ENCODE data around the gene RASGRF1. TPM values are rescaled to one million over a fixed set of nuclear protein-coding genes. Genes with fewer than 3 reads are reported as not detected.
A peak's percentile ranks its signal among the peaks of the same experiment; 100 is the strongest.

Gene RASGRF1
- polyA plus RNA-seq, 1 donor from 2014 or later = 11.0 TPM

- no peak overlapping the region for H2AFZ ChIP-seq (ENCODE audit: low read depth, low read length)
- no peaks in the 10 kb centered on the region for H3F3A ChIP-seq (ENCODE audit: insufficient read depth, low read length, poor library complexity, severe bottlenecking)
- H3K27ac ChIP-seq (ENCODE audit: low read length) = no peak overlapping the region
- peak overlapping the region; percentile 84 for H3K9ac ChIP-seq (ENCODE audit: low read length)
- peak overlapping the region; percentile 98 for H3K4me3 ChIP-seq (ENCODE audit: low read length)
- H3K36me3 ChIP-seq (ENCODE audit: insufficient read depth, low read length) = no peaks in the 10 kb centered on the region
- no peaks in the 10 kb centered on the region for H3K79me2 ChIP-seq (replicated peaks; ENCODE audit: insufficient read depth, low read length)
- peaks cover 53% of the 10 kb centered on the region for H3K27me3 ChIP-seq (ENCODE audit: insufficient read depth, low read depth, low read length)
- TF ChIP-seq MXI1 (conservative IDR thresholded peaks at IDR 0.05; ENCODE audit: poor library complexity, severe bottlenecking) = no peak
- TF ChIP-seq EP300 (conservative IDR thresholded peaks at IDR 0.05; ENCODE audit: poor library complexity, severe bottlenecking) = no peak
- no peak for TF ChIP-seq REST (IDR thresholded peaks at IDR 0.05; ENCODE audit: borderline replicate concordance)
- no peak for TF ChIP-seq CTCF (IDR thresholded peaks at IDR 0.05; ENCODE audit: poor library complexity, severe bottlenecking)
- TF ChIP-seq RAD21 (conservative IDR thresholded peaks at IDR 0.05) = no peak
- no peak for TF ChIP-seq EZH2 (IDR thresholded peaks at IDR 0.05; ENCODE audit: borderline replicate concordance, insufficient read depth, low read length, poor library complexity, severe bottlenecking)
- TF ChIP-seq TAF1 (IDR thresholded peaks at IDR 0.05; ENCODE audit: low read depth) = no peak
- TF ChIP-seq SMC3 (conservative IDR thresholded peaks at IDR 0.05; ENCODE audit: poor library complexity) = no peak
- TF ChIP-seq POLR2AphosphoS5 (IDR thresholded peaks at IDR 0.05) = no peak
- peaks cover 3% of the 10 kb centered on the region for H4K20me1 ChIP-seq (ENCODE audit: insufficient read depth)
- H3K4me2 ChIP-seq (ENCODE audit: low read length) = peak overlapping the region; percentile 80
- no peaks in the 10 kb centered on the region for H3K9me3 ChIP-seq (ENCODE audit: low read length)
- no peaks in the 10 kb centered on the region for H3K9me2 ChIP-seq (ENCODE audit: insufficient read depth, low read length)
These were observed 2.0 kb downstream of the RASGRF1 start for GRCh38 chr15:79088426-79089205.

GRCh38 chr15:79086814-79087213 is 3.8 kb downstream of the RASGRF1 start:
- Histone ChIP-seq H3F3A (ENCODE audit: insufficient read depth, low read length, poor library complexity, severe bottlenecking) (no peaks in the 10 kb centered on the region), H3K9ac (ENCODE audit: low read length) (no peak overlapping the region), H3K36me3 (ENCODE audit: insufficient read depth, low read length) (no peaks in the 10 kb centered on the region), H3K4me2 (ENCODE audit: low read length) (no peak overlapping the region), H3K4me3 (ENCODE audit: low read length) (no peak overlapping the region), H3K27me3 (ENCODE audit: insufficient read depth, low read depth, low read length) (peaks cover 36% of the 10 kb centered on the region), H3K27ac (ENCODE audit: low read length) (no peak overlapping the region), H4K20me1 (ENCODE audit: insufficient read depth) (peaks cover 3% of the 10 kb centered on the region), H3K79me2 (replicated peaks; ENCODE audit: insufficient read depth, low read length) (no peaks in the 10 kb centered on the region), H3K9me3 (ENCODE audit: low read length) (no peaks in the 10 kb centered on the region), H2AFZ (ENCODE audit: low read depth, low read length) (no peak overlapping the region), H3K9me2 (ENCODE audit: insufficient read depth, low read length) (no peaks in the 10 kb centered on the region)
- TF ChIP-seq TAF1 (IDR thresholded peaks at IDR 0.05; ENCODE audit: low read depth) = no peak
- no peak for TF ChIP-seq POLR2AphosphoS5 (IDR thresholded peaks at IDR 0.05)
- TF ChIP-seq EP300 (conservative IDR thresholded peaks at IDR 0.05; ENCODE audit: poor library complexity, severe bottlenecking) = no peak
- no peak for TF ChIP-seq MXI1 (conservative IDR thresholded peaks at IDR 0.05; ENCODE audit: poor library complexity, severe bottlenecking)
- TF ChIP-seq SMC3 (conservative IDR thresholded peaks at IDR 0.05; ENCODE audit: poor library complexity) = no peak
- TF ChIP-seq RAD21 (conservative IDR thresholded peaks at IDR 0.05) = no peak
- TF ChIP-seq REST (IDR thresholded peaks at IDR 0.05; ENCODE audit: borderline replicate concordance) = no peak
- TF ChIP-seq EZH2 (IDR thresholded peaks at IDR 0.05; ENCODE audit: borderline replicate concordance, insufficient read depth, low read length, poor library complexity, severe bottlenecking) = no peak
- TF ChIP-seq CTCF (IDR thresholded peaks at IDR 0.05; ENCODE audit: poor library complexity, severe bottlenecking) = no peak

All from neural cell (in vitro differentiated cells).